Keratinocyte (primary cell): Measurements from ENCODE around the gene LHFPL6.

Experiments
- EZH2 ChIP-seq: IDR thresholded peaks from one replicate; pipeline ENCODE4 v1.6.1; 2012; ENCODE audit warnings: inconsistent platforms, mild to moderate bottlenecking, low read length, moderate library complexity
- TF ChIP-seq, protein P1 (sequence below), 3 experiments: IDR thresholded peaks in 1 of 3; conservative IDR thresholded peaks in 1 of 3; optimal IDR thresholded peaks in 1 of 3; 2 replicates in 2 of 3; 3 replicates in 1 of 3; pipeline versions ENCODE3 to v1.5.1; 2011; ENCODE audit warnings: low read length in 3 of 3, mild to moderate bottlenecking in 3 of 3, moderate library complexity in 2 of 3, control low read depth in 1 of 3, inconsistent platforms in 1 of 3; ENCODE audit not compliant: insufficient read depth in 2 of 3; ENCODE audit errors: extremely low read depth in 1 of 3

DNA sequence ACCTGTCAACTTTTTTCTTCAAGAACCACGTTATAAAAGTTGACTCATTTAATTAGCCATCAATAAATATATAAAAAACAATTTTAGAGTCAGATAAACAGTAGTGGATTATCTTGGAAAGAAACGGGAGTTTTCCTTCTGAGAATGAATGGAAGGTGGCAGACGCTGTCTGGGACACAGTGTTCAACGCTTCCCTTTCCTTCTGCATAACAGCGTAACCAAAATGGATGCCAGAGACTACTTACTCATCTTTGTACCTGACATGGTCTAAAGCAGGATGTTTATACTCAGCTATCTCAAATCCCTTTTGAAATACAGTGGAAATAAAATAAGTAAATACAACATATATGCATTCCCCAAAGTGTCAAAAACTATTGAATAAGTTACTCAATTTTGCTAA is 195.2 kb downstream of the LHFPL6 start:
- TF ChIP-seq, protein P1, sequence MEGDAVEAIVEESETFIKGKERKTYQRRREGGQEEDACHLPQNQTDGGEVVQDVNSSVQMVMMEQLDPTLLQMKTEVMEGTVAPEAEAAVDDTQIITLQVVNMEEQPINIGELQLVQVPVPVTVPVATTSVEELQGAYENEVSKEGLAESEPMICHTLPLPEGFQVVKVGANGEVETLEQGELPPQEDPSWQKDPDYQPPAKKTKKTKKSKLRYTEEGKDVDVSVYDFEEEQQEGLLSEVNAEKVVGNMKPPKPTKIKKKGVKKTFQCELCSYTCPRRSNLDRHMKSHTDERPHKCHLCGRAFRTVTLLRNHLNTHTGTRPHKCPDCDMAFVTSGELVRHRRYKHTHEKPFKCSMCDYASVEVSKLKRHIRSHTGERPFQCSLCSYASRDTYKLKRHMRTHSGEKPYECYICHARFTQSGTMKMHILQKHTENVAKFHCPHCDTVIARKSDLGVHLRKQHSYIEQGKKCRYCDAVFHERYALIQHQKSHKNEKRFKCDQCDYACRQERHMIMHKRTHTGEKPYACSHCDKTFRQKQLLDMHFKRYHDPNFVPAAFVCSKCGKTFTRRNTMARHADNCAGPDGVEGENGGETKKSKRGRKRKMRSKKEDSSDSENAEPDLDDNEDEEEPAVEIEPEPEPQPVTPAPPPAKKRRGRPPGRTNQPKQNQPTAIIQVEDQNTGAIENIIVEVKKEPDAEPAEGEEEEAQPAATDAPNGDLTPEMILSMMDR (optimal IDR thresholded peaks at IDR 0.05 in 1 of 3, IDR thresholded peaks at IDR 0.05 in 1 of 3, conservative IDR thresholded peaks at IDR 0.05 in 1 of 3; ENCODE audit: extremely low read depth in 1 of 3, insufficient read depth in 2 of 3, low read length in 3 of 3), result no peak
- TF ChIP-seq EZH2, result no peak
